Prostate gland (tissue), 2 donors: Measurements from ENCODE around the gene PRIMPOL. TPM values are rescaled to one million over a fixed set of nuclear protein-coding genes. Genes with fewer than 3 reads are reported as not detected.
"Not testable (repeated sequence)": the region's sequence is repeated elsewhere in the genome, so short reads cannot be mapped to it uniquely, and the experiment has no call there.

Experiments
- DNase-seq: peaks from one replicate; pipeline ENCODE4 v3.0.0-alpha.2; 2019; ENCODE audit warnings: low spot score
- H3K27ac ChIP-seq, 2 donors: fragments of 200-600 bp; sonication (generic); 2 replicates each; pipeline ENCODE4 v1.5.1; 2017 to 2019
- H3K27me3 ChIP-seq: fragments of 200-600 bp; sonication (generic); replicated peaks from 2 replicates; pipeline ENCODE4 v1.5.1; 2019; ENCODE audit not compliant: insufficient read depth
- H3K36me3 ChIP-seq, 2 donors: fragments of 200-600 bp; sonication (generic); 1 replicate in 1 of 2; 2 replicates in 1 of 2; pipeline versions ENCODE4 v1.5.1 to v1.8.1; 2017 to 2019
- H3K4me1 ChIP-seq: fragments of 200-600 bp; sonication (generic); replicated peaks from 2 replicates; pipeline ENCODE4 v1.5.1; 2019
- H3K4me3 ChIP-seq, 2 donors: fragments of 200-600 bp; sonication (generic); 2 replicates each; pipeline ENCODE4 v1.5.1; 2017 to 2019
- H3K9me3 ChIP-seq: fragments of 200-600 bp; sonication (generic); 2 replicates; pipeline ENCODE4 v1.5.1; 2017
- POLR2A ChIP-seq: fragments of 450-650 bp; IDR thresholded peaks from one replicate; pipeline ENCODE4 v1.6.1; 2016; ENCODE audit warnings: antibody characterized with exemption, mild to moderate bottlenecking
- POLR2AphosphoS5 ChIP-seq: sonication (generic); formaldehyde crosslinking; IDR thresholded peaks from one replicate; pipeline ENCODE4 v1.6.1; 2017; ENCODE audit warnings: antibody characterized with exemption
- WGBS: methylation state at CpG from one replicate; pipeline ENCODE4 v1.1.5; 2018; 5-methylcytosine and 5-hydroxymethylcytosine counted together
- intact Hi-C: fragments of 100-400 bp; cut with DNase I; formaldehyde crosslinking; loops from one replicate; pipeline ENCODE4 v1.14.2; 2022
- total RNA-seq, 2 donors: library from RNA; depleted of rRNA; stranded (reverse); fragments of >200 nt; gene quantifications; one replicate each; pipeline ENCODE4 v1.1.0, GENCODE V29; 2016
- TF ChIP-seq, protein P1 (sequence below), 4 experiments: fragments of 200-600 bp in 2 of 4; fragments of 450-650 bp in 2 of 4; sonication (generic) in 2 of 4; IDR thresholded peaks; 1 replicate in 3 of 4; 2 replicates in 1 of 4; pipeline ENCODE4 v1.5.1; 2016 to 2019; ENCODE audit warnings: antibody characterized with exemption in 4 of 4, mild to moderate bottlenecking in 2 of 4, moderate library complexity in 2 of 4

The PRIMPOL gene
- total RNA-seq, 2 donors from 2014 or later: 14.3 to 28.6 TPM

- Histone ChIP-seq H3K27me3 (no peaks in the 10 kb centered on the region), H3K9me3 (no peaks in the 10 kb centered on the region), H3K27ac (peak overlapping the region; percentile 91 to 94), H3K36me3 (no peaks in the 10 kb centered on the region), H3K4me1 (peaks cover 14% of the 10 kb centered on the region), H3K4me3 (peak overlapping the region; percentile 65 to 73)
- TF ChIP-seq, protein P1, sequence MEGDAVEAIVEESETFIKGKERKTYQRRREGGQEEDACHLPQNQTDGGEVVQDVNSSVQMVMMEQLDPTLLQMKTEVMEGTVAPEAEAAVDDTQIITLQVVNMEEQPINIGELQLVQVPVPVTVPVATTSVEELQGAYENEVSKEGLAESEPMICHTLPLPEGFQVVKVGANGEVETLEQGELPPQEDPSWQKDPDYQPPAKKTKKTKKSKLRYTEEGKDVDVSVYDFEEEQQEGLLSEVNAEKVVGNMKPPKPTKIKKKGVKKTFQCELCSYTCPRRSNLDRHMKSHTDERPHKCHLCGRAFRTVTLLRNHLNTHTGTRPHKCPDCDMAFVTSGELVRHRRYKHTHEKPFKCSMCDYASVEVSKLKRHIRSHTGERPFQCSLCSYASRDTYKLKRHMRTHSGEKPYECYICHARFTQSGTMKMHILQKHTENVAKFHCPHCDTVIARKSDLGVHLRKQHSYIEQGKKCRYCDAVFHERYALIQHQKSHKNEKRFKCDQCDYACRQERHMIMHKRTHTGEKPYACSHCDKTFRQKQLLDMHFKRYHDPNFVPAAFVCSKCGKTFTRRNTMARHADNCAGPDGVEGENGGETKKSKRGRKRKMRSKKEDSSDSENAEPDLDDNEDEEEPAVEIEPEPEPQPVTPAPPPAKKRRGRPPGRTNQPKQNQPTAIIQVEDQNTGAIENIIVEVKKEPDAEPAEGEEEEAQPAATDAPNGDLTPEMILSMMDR (IDR thresholded peaks at IDR 0.05): no peak
- TF ChIP-seq POLR2AphosphoS5 (no peak), POLR2A (no peak)
- 5% methylated on average over 6 of the region's 6 CpGs for WGBS
- intact Hi-C loops: loop anchor here (5.0 to 10.0 kb wide), 3 partner anchors 84 to 363 kb away; partner anchors contain the start of genes CENPU and IRF2
- no peak for DNase-seq
Measured at GRCh38 chr4:184648054-184648312, 1.6 kb upstream of the PRIMPOL start.

DNA sequence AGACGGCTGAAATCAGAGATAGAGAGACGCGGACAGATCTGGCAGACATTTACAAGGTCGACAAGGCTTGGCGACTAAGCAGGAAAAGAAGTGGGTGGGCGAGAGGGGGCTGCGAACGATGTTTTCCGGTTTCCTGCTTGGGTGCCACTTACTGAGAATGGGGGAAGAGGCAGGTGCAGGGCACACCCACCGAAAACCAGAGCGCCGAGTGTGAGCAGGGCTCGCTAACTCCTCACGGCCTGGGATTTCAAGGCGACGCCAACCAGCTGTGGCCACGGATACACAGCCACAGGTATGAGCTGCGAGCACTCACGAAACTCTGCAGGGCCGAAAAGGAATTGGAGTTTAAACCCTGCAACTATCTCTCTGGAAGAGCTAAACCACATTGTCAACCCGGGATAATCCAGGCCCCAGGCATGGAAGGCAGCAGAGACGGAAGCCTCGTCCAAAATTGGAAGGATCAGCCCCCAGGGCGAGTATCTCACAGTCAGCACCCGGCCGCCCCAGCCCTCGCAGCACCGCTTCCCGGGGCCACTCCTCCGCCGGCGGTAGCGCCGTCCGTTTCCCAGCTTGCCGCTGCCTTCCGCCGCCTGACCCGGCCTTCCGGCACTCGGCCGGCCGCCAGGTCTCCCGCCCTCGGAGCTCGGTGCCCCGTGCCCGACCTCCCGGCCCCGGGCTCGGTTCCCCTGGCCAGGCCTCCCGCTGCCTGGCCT, 1.1 kb upstream of the PRIMPOL start:
- DNase-seq: peak; percentile 60
- H3K27me3 ChIP-seq: no peaks in the 10 kb centered on the region
- H3K9me3 ChIP-seq: no peaks in the 10 kb centered on the region
- H3K4me1 ChIP-seq: peaks cover 14% of the 10 kb centered on the region
- peak overlapping the region; percentile 91 to 94 for H3K27ac ChIP-seq
- WGBS: under 1% methylated on average over 38 of the region's 52 CpGs
- TF ChIP-seq POLR2AphosphoS5 (peak; percentile 6), POLR2A (no peak)
- TF ChIP-seq, protein P1 (IDR thresholded peaks at IDR 0.05): no peak
- intact Hi-C loops: loop anchor here (5.0 to 10.0 kb wide), 3 partner anchors 84 to 364 kb away; partner anchors contain the start of genes CENPU and IRF2
- H3K4me3 ChIP-seq: peak overlapping the region; percentile 65 to 73
- no peaks in the 10 kb centered on the region for H3K36me3 ChIP-seq

DNA sequence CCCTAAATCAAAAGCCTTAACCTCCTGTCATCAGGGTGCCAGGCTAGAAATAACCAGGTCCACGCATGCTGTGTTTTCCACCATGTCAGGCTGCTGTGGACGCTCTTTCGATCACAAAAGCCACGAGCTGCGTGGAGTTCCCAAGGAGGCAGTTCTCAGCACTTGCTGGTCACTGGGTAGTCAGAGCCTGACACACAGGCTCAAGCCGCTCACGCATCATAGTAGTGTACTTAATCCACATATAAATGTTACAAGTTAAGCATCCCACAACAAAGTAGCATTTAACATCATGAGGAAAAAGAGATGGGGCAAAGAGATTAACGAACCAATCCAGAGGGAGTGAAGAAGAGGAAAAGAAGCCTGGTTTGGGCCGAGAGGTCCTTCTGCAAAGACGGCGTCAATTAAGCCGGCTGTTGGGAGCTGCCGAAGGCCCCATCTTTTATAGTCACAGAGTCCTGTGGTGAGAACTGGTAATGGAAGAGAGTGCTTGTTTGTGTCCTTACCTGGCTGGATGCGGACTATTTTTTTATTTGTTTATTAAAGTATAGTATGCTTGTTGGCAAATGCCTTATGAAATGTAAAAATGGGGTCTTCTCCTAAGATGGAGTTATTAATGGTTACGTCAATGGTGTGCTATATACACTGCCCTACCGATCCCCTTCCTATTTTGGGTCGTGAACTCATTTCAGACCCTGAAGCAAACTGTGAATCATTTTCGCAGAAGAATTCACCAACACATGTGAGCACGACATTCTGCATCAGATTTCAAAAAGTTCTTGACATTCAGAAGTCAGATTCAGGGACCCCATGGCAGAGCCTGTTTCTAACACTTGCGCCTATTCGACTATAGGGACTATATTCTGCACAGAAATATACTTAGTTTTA, 675 bp downstream of the PRIMPOL start:
- TF ChIP-seq, protein P1 (IDR thresholded peaks at IDR 0.05): no peak
- no peak for TF ChIP-seq POLR2A
- no peak for TF ChIP-seq POLR2AphosphoS5
- Histone ChIP-seq H3K27me3 (no peaks in the 10 kb centered on the region), H3K4me1 (peaks cover 14% of the 10 kb centered on the region), H3K36me3 (no peaks in the 10 kb centered on the region), H3K4me3 (peak overlapping the region; percentile 65 to 73), H3K9me3 (no peaks in the 10 kb centered on the region), H3K27ac (peak overlapping the region; percentile 91 to 94)
- 27% methylated on average over 21 of the region's 21 CpGs for WGBS
- peak; percentile 17 for DNase-seq
- intact Hi-C loops: loop anchor here (5.0 to 10.0 kb wide), 3 partner anchors 82 to 365 kb away; partner anchors contain the start of genes CENPU and IRF2

DNA sequence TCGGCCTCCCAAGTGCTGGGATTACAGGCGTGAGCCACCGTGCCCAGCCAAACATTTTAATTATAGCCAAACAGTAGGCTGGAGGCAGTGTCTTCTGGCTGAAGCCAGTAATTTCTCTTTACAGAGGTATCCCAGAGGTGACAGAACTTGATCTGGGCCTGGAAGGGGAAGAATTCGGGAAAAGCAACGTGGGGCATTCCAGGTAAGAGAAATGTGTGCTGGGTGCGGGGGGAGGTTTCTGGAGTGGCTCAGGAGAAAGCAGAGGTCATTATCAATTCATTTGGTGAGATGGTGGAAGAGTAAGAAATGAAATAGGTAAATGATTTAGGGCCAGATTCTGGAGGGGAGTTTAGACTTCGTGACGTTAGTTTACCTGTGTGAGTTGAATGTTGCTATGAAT, 2.4 kb downstream of the PRIMPOL start:
- H3K36me3 ChIP-seq: no peaks in the 10 kb centered on the region
- no peaks in the 10 kb centered on the region for H3K27me3 ChIP-seq
- H3K9me3 ChIP-seq: no peaks in the 10 kb centered on the region
- H3K27ac ChIP-seq: no peak overlapping the region
- intact Hi-C loops: no loop called here
- no peak overlapping the region for H3K4me3 ChIP-seq
- no peak for DNase-seq
- no peak for TF ChIP-seq POLR2AphosphoS5
- TF ChIP-seq, protein P1 (IDR thresholded peaks at IDR 0.05): no peak
- no peak for TF ChIP-seq POLR2A
- peaks cover 12% of the 10 kb centered on the region for H3K4me1 ChIP-seq
- WGBS: 90% methylated on average over 8 of the region's 8 CpGs

DNA sequence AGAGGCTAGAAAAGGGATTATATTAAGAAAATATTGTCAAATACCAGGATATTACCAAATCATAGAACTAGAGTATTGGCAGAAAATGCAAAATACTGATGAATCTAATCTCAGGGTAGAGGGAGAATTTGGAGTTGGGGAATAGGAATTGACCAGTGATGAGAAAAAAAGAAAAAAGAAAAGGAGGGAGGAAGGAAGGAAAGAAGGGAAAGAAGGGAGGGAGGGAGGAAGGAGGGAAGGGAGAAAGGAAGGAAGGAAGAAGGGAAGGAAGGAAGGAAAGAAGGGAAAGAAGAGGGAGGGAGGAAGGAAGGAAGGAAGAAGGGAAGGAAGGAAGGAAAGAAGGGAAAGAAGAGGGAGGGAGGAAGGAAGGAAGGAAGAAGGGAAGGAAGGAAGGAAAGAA, 3.1 kb downstream of the PRIMPOL start:
- H3K27me3 ChIP-seq, H3K9me3 ChIP-seq, DNase-seq, H3K36me3 ChIP-seq, H3K4me3 ChIP-seq, H3K27ac ChIP-seq, H3K4me1 ChIP-seq, intact Hi-C loops: not testable (repeated sequence)
